Left renal cortex interstitium (tissue), 4 donors: ENCODE measurements around the gene TPM1. TPM values are rescaled to one million over a fixed set of nuclear protein-coding genes. Genes with fewer than 3 reads are reported as not detected.

Experiments used
- polyA plus RNA-seq, 4 donors: library from polyadenylated mRNA; unstranded; fragments of 120-200 nt; gene quantifications; one replicate each; pipeline ENCODE4 v1.2.1, GENCODE V29; 2013; ENCODE audit not compliant: insufficient read length in 4 of 4

The TPM1 gene
- polyA plus RNA-seq, 4 donors: 453 to 683 (median 526) TPM

Other genes with a start within 250 kb of the TPM1 start
- gene LACTB, start 79.1 kb downstream of the TPM1 start, polyA plus RNA-seq: 10 to 100 TPM; 15.4 to 24.3 (median 18.8) TPM
- gene RPS27L, start 114.7 kb downstream of the TPM1 start, polyA plus RNA-seq: 100 to 1,000 TPM in 2 of 4 donors, 10 to 100 TPM in 2; 81.3 to 110 (median 100) TPM
- gene RAB8B, start 146.9 kb downstream of the TPM1 start, polyA plus RNA-seq: 10 to 100 TPM; 25.5 to 33.4 (median 30.9) TPM
- gene APH1B, start 234.9 kb downstream of the TPM1 start, polyA plus RNA-seq: 10 to 100 TPM; 16.9 to 19.1 (median 18.1) TPM